ENCODE results near the gene OR4C6. TPM values are rescaled to one million over a fixed set of nuclear protein-coding genes. Genes with fewer than 3 reads are reported as not detected.

The OR4C6 gene
- total RNA-seq: not detected

- DNase-seq (ENCODE audit: low spot score): no peak
Observed at GRCh38 chr11:55661901-55662300, at the start of gene OR4C6. OR4C6 (plus strand) TSS chr11:55662201; CDS start chr11:55665167, 2,966 bp downstream.

DNA sequence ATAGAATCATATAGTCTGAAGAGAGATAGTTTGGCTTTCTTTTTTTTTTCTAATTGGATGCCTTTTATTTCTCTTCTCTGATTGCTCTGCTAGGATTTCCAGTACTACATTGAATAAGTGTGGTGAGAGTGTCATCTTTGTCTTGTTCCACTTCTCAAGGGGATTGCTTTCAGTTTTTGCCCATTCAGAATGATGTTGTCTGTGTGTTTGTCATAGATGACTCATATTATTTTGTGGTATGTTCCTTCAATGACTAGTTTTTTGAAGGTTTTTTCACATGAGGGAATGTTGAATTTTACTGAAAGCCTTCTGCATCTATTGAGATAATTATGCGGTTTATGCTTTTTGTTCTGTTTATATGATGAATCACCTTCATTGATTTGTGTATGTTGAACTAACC, 37.5 kb upstream of the OR4C6 start:
- no peak for DNase-seq (ENCODE audit: low spot score)

- no peak for DNase-seq (ENCODE audit: low spot score)
Observed at GRCh38 chr11:55634813-55635212, 27.2 kb upstream of the OR4C6 start, which contains the start of gene OR4P4. OR4P4 (plus strand) TSS chr11:55635113.

- DNase-seq (ENCODE audit: low spot score): no peak
Observed at GRCh38 chr11:55648027-55648426, 14.0 kb upstream of the OR4C6 start, which contains the start of gene OR4S2. OR4S2 (plus strand) TSS chr11:55648327; CDS start chr11:55650904, 2,577 bp downstream.

GRCh38 chr11:55652560-55652959, 9.4 kb upstream of the OR4C6 start:
- DNase-seq (ENCODE audit: low spot score): no peak

GRCh38 chr11:55655096-55655495, 6.9 kb upstream of the OR4C6 start:
- DNase-seq (ENCODE audit: low spot score): no peak

GRCh38 chr11:55658031-55658573, 3.9 kb upstream of the OR4C6 start:
- no peak for DNase-seq (ENCODE audit: low spot score)

- no peak for DNase-seq (ENCODE audit: low spot score)
Observed at GRCh38 chr11:55658608-55659007, 3.4 kb upstream of the OR4C6 start.

- DNase-seq (ENCODE audit: low spot score): no peak
Observed at GRCh38 chr11:55669376-55669775, 7.4 kb downstream of the OR4C6 start.

GRCh38 chr11:55673860-55674259, 11.9 kb downstream of the OR4C6 start:
- no peak for DNase-seq (ENCODE audit: low spot score)

- DNase-seq (ENCODE audit: low spot score): no peak
Observed at GRCh38 chr11:55697817-55698216, 35.8 kb downstream of the OR4C6 start.

DNA sequence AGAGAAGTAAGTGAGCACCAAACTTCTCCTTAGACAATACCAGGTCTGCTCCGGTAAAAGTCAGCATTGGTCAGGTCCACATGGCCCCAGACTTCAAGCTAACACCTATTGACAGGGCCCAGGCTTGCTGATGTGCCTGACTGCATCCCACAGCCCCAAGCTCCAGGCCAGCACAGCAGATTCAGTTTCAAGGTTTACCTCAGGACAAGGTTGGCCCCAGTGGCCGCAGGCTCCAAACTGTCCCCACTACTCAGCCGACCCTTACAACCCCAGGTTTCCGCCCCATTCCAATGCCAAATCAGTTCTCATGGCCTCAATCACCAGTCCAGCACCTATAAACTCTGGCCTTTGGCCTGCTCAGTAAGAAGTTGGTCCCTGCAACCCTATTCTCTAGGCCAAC, 39.4 kb downstream of the OR4C6 start:
- no peak for DNase-seq (ENCODE audit: low spot score)

DNA sequence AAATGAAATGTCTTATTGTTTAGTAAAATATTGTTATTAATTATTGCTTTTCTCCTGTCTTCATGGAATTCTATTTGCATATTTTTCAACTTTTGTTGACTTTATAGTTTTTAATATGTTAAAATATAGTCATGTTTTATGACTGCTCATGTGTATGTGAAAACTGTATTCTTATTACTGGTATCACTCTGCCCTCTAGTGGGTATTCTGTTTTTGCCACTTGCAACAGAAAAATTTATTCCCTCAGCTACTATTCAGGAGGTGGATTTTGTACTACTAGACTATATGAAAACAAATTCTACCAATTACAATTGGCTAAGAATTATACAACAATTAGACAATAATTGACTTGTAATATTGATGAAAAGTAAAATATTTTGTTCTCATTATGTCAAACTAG, 45.0 kb downstream of the OR4C6 start:
- DNase-seq (ENCODE audit: low spot score): no peak

- DNase-seq (ENCODE audit: low spot score): no peak
Observed at GRCh38 chr11:55714982-55715888, 53.2 kb downstream of the OR4C6 start.

Other genes starting within 250 kb of the OR4C6 start
- not detected for gene OR4C15, start 107.7 kb upstream of the OR4C6 start, total RNA-seq
- gene OR4C16, start 90.1 kb upstream of the OR4C6 start, total RNA-seq: not detected
- gene OR4C11, start 54.6 kb upstream of the OR4C6 start, total RNA-seq: not detected
- gene OR4P4, start 27.1 kb upstream of the OR4C6 start, total RNA-seq: not detected
- not detected for gene OR4S2, start 13.9 kb upstream of the OR4C6 start, total RNA-seq
- not detected for gene OR5D13, start 111.2 kb downstream of the OR4C6 start, total RNA-seq
- not detected for gene OR5D14, start 133.4 kb downstream of the OR4C6 start, total RNA-seq
- gene OR5L1, start 149.2 kb downstream of the OR4C6 start, total RNA-seq: not detected
- not detected for gene OR5D18, start 157.4 kb downstream of the OR4C6 start, total RNA-seq
- gene OR5L2, start 165.0 kb downstream of the OR4C6 start, total RNA-seq: not detected
- not detected for gene OR5D16, start 176.6 kb downstream of the OR4C6 start, total RNA-seq
- not detected for gene TRIM51, start 221.1 kb downstream of the OR4C6 start, total RNA-seq